ENCODE results near the gene ZNF423. TPM values are rescaled to one million over a fixed set of nuclear protein-coding genes. Genes with fewer than 3 reads are reported as not detected.

Gene ZNF423
- total RNA-seq, 1 donor from 2014 or later: 11.0 TPM

GRCh38 chr16:49460786-49461470 is 395.0 kb downstream of the ZNF423 start:
- no peak for DNase-seq (ENCODE audit: low spot score)

GRCh38 chr16:49459953-49460735 is 395.8 kb downstream of the ZNF423 start:
- no peak for DNase-seq (ENCODE audit: low spot score)

- DNase-seq (ENCODE audit: low spot score): no peak
Observed at GRCh38 chr16:49458656-49459445, 397.1 kb downstream of the ZNF423 start.

- DNase-seq (ENCODE audit: low spot score): no peak
Observed at GRCh38 chr16:49458243-49458642, 397.7 kb downstream of the ZNF423 start.

GRCh38 chr16:49457196-49457595 is 398.7 kb downstream of the ZNF423 start:
- no peak for DNase-seq (ENCODE audit: low spot score)

GRCh38 chr16:49456763-49457162 is 399.1 kb downstream of the ZNF423 start:
- DNase-seq (ENCODE audit: low spot score): no peak

- DNase-seq (ENCODE audit: low spot score): no peak
Observed at GRCh38 chr16:49455991-49456745, 399.7 kb downstream of the ZNF423 start.

- DNase-seq (ENCODE audit: low spot score): no peak
Observed at GRCh38 chr16:49455181-49455990, 400.5 kb downstream of the ZNF423 start.

- no peak for DNase-seq (ENCODE audit: low spot score)
Observed at GRCh38 chr16:49454426-49455180, 401.3 kb downstream of the ZNF423 start.

GRCh38 chr16:49453983-49454382 is 401.9 kb downstream of the ZNF423 start:
- no peak for DNase-seq (ENCODE audit: low spot score)

- DNase-seq (ENCODE audit: low spot score): no peak
Observed at GRCh38 chr16:49453021-49453420, 402.9 kb downstream of the ZNF423 start.

GRCh38 chr16:49452578-49452977 is 403.3 kb downstream of the ZNF423 start:
- DNase-seq (ENCODE audit: low spot score): no peak

- DNase-seq (ENCODE audit: low spot score): no peak
Observed at GRCh38 chr16:49452108-49452507, 403.8 kb downstream of the ZNF423 start.

GRCh38 chr16:49446805-49447204 is 409.1 kb downstream of the ZNF423 start:
- no peak for DNase-seq (ENCODE audit: low spot score)

GRCh38 chr16:49443576-49443975 is 412.3 kb downstream of the ZNF423 start:
- no peak for DNase-seq (ENCODE audit: low spot score)

- no peak for DNase-seq (ENCODE audit: low spot score)
Observed at GRCh38 chr16:49442805-49443204, 413.1 kb downstream of the ZNF423 start.

GRCh38 chr16:49441366-49441780 is 414.5 kb downstream of the ZNF423 start:
- DNase-seq (ENCODE audit: low spot score): peak; percentile 49

- DNase-seq (ENCODE audit: low spot score): no peak
Observed at GRCh38 chr16:49440156-49441065, 415.5 kb downstream of the ZNF423 start.

- no peak for DNase-seq (ENCODE audit: low spot score)
Observed at GRCh38 chr16:49439676-49440075, 416.2 kb downstream of the ZNF423 start.
